Lower leg skin (tissue), 3 donors: ENCODE results near the gene DSP.

ENCODE experiments used
- POLR2A ChIP-seq, 2 donors: fragments of 450-650 bp; IDR thresholded peaks; one replicate each; pipeline ENCODE4 v1.6.1; 2016 to 2017; ENCODE audit warnings: antibody characterized with exemption in 2 of 2, mild to moderate bottlenecking in 1 of 2, moderate library complexity in 1 of 2
- TF ChIP-seq, protein P1 (sequence below), 3 donors: fragments of 450-650 bp; IDR thresholded peaks; one replicate each; pipeline ENCODE4 v1.5.1; 2016; ENCODE audit warnings: antibody characterized with exemption in 3 of 3, mild to moderate bottlenecking in 3 of 3, moderate library complexity in 2 of 3

DNA sequence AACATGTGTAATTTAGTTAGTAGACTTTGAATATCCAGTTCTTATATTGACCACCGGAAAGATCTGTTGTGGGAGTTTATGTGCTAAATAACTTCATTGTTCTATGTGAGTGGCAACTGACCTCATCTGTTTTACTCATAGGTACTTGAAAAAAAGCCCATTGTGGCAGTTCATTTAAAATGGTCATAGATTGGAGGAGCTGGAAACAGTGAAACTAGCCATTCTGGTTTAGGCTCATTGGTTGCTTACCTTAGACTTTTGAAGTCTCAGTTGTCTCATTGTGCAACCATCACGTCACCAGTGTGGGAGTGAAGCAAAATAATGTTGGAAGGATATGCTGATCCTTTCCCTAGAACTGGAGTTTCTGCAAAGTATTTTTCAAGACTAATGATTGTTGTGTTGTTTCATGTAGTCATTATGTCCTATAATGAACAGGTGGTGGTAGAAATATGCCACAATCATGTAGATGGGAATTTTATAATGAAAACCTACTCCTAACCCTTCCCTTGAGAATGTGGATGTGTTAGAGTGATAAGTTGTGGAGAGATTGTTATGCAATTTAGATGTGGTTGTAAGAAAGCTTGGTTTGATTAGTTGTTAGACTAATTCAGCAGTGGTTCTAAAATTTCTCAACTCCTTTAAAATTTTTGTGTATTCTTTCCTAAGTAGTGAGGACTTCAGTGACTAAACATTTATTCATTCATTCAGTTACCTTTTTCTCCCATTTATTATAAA, 18.3 kb downstream of the DSP start:
- TF ChIP-seq, protein P1, sequence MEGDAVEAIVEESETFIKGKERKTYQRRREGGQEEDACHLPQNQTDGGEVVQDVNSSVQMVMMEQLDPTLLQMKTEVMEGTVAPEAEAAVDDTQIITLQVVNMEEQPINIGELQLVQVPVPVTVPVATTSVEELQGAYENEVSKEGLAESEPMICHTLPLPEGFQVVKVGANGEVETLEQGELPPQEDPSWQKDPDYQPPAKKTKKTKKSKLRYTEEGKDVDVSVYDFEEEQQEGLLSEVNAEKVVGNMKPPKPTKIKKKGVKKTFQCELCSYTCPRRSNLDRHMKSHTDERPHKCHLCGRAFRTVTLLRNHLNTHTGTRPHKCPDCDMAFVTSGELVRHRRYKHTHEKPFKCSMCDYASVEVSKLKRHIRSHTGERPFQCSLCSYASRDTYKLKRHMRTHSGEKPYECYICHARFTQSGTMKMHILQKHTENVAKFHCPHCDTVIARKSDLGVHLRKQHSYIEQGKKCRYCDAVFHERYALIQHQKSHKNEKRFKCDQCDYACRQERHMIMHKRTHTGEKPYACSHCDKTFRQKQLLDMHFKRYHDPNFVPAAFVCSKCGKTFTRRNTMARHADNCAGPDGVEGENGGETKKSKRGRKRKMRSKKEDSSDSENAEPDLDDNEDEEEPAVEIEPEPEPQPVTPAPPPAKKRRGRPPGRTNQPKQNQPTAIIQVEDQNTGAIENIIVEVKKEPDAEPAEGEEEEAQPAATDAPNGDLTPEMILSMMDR (IDR thresholded peaks at IDR 0.05), result no peak
- no peak for TF ChIP-seq POLR2A (IDR thresholded peaks at IDR 0.05)
